Fibroblast of upper back skin (primary cell): Measurements from ENCODE around the gene EYS.
A peak's percentile ranks its signal among the peaks of the same experiment; 100 is the strongest.
"Not testable (repeated sequence)": the region's sequence is repeated elsewhere in the genome, so short reads cannot be mapped to it uniquely, and the experiment has no call there.

ENCODE experiments used
- DNase-seq: peaks from one replicate; pipeline ENCODE4 v3.0.0-alpha.2; 2013

EYS gene

DNA sequence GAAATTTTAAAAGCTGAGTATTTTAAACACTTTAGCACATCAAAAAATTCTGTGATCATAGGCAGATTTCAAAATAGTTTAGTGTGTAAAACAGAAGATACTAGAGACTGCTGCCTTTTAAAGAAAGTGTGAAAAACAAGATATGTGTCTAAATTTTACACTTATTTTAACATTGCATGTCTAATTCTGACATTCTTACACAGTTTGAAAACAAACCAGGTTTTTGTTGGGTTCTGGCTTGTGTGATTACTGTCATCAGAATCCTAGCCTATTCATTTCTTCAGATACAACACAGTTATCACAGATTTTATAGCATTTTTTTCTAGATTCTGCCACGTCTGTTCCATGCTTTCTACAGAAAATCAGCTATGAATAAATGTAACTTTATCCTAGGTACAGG lies 257.1 kb downstream of the EYS start:
- DNase-seq = no peak

DNA sequence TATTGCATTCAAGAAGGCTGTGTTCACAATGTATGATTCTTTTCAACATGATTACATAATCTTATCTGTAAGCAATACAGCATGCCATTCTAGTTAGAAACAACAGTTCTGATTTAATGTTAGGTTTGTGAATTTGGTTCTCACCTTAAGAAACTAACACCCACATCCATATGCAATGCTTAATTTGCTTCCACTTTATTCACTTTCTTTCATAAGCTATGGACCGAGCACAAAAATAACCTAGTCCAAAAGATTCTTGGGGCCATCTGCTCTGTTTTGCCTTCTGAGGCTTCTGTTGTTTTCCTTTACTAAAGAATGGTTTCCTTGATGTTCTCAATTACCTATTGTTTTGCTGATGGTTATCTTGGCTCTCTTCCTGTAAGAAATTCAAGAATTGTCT lies 258.2 kb downstream of the EYS start:
- no peak for DNase-seq

DNA sequence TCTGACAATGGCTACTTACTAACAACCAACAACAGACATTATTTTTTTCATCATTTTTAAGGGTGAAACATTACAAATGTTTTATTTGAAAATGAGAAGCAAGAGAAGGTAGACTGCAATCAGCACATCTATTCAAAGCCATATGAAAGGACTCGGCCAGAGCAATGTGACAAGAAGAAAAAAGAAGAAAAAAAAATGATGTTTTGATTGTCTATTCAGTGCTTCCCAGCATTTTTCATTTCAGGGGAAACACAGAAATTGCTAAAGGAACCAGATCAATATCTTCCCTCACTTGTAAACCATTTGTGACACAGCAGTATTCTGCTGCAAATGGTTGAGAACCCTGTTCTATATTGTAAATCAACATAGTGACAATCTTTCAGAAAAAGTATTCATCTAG lies 270.7 kb downstream of the EYS start:
- DNase-seq = no peak

DNA sequence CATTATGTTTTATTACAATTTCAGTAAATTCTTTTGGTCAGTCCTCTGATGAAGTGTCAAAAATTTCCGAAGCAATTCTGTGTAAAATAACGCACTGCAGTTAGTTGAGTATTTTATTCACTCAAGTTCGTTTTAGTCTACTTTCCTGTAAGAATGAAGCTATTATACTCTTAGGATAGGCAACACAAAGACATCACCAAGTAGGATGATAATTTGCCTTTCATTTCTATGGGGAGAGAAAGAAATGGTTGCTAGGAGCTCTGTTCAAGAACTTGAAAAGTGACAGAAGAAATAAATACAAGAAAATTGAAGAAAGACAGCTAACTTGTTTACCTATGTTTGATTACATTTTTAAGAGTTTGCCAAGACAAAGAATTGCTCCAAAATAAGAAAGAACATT lies 290.4 kb downstream of the EYS start:
- no peak for DNase-seq

DNA sequence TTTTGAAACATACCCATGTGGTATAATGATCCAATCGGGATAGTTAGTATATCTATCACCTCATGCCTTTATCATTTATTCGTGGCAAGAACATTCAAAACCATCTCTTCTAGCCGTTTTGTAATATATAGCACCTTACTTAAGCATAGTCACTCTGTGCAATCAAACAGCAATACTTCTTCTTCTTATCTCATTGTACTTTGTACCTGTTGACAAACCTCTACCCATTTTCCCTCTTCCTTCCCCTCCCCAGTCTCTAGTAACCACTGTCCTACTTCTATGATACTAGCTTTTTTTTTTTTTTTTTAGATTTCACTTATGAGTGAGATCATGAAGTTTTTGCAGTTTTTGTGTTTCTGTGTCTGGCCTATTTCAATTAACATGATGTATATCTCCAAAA lies 296.7 kb downstream of the EYS start:
- DNase-seq = no peak

DNA sequence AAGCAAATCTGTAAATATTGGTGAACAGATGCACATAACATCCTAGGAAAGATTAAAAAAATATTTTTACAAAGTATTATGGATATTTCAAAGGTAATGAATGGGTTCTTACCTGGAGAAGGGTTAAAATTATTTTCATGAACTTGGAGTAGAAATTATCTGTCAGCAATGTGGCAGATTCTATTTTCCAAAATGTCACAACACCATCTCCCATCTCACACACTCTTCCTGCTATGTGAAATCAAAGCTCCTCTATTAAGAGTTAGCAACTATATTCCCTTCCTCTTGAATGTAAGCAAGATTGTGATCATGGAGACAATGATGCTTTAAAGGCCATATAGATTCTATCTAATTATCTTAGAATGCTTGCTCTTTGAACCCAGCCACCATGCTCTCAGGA lies 304.5 kb downstream of the EYS start:
- DNase-seq = no peak

DNA sequence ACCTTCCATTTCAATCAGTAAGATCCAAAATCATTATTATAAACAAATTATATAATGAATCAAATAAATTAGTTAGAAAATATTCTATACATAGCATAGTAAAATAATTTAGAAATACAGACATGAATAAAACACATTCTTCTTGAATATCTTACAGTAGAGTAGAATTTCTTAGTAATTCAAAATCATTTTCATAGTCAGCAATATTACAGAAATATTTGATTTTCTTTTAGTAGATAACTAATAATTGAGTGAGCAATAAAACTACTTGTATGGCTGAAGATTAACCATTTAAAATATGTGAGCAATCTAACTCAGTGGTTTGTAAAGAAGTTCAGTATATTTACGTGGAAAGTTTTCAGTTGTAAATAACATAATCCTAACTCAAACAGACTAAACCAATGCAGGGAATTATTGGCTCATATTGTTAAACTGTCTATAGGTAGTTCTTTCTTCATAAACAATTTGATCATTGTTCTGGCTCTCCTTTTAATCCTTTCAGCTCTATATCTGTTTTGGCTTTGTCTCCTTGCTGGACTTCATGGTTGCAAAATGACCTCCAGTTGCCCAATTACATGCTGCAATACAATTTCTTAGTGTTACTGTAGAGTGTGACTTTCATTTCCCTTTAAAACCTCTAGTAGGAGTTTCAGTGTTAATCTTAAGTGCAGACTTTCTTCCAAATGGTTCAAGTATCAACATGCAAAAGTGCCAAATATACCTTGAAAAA lies 307.5 kb downstream of the EYS start:
- DNase-seq = no peak

DNA sequence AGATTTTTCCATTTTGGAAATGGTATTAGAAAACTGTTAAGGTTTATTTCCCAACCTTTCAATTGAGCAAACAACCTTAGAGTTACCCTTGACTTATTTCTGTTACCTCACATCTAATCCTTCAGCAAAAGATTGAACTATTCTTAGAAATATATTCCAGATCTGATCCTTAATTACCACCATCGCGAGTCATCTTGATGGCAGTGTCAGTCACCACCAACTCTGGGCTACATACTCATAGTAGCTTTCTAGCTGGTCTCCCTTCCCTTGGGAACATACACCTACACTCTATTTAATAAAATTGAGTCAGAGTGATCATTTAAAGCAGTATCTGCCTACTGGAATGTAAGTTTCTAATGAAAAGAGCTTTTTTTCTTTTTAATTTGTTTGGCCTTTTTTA lies 308.2 kb downstream of the EYS start:
- DNase-seq = no peak

DNA sequence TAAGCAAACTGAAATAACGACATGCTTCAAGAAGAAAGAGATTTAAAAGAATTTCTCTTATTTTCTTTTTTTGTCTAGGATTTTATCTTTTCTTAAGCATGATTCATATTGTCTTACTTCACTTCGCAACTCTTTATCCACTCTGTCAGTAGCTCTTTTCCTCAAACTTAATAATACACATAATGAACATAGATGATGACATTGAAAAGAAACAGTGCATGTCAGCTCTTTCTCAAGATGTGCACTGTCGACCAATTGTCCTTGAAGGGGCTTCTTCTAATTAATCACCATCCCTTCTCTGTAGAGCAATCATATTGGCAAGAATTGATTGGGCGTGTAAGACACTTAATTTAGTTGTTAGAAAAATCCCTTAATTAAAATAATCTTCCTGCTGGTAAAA lies 356.5 kb downstream of the EYS start:
- DNase-seq = no peak

DNA sequence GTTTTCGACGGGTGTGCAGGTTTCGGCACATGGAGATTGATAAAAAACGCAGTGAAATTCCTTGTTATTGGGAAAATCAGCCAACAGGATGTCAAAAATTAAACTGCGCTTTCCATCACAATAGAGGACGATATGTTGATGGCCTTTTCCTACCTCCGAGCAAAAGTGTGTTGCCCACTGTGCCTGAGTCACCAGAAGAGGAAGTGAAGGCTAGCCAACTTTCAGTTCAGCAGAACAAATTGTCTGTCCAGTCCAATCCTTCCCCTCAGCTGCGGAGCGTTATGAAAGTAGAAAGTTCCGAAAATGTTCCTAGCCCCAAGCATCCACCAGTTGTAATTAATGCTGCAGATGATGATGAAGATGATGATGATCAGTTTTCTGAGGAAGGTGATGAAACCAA lies 404.4 kb downstream of the EYS start:
- DNase-seq = not testable (repeated sequence)

DNA sequence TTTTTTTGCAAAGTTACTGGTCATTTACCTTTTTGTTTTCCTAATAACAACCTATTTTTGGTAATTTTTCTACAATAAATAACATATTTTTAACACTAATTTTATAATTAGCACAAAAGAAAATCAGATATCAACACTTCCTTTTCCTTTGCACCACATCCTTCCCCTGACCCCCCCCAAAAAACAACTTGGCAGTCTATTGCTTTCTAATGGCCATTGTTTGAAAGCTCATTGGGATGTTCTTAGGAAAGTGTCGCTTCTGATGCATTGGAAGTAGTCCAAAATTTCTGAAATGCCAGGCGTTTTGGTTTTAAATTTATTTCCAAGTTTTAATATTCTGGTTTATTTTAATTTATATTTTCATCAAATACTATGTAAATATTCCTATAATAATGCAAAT lies 407.8 kb downstream of the EYS start:
- no peak for DNase-seq

DNA sequence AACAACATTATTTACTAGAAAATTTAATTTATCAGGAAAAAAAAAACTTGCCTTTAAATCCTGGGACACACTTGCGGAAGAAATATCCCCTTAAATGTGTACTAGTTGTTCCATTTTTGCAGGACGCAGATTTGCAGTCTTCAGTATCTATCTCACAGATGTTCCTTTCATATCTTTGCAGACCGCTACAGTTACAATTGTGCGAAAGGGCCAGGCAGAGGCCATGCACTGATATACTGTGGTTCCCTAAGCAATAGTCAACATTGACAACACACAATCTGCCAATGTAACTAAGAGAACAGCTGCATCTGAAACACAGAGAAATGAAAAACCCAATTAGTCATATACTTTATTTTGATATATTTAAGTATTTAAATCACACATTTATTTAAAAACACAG lies 411.2 kb downstream of the EYS start:
- no peak for DNase-seq

DNA sequence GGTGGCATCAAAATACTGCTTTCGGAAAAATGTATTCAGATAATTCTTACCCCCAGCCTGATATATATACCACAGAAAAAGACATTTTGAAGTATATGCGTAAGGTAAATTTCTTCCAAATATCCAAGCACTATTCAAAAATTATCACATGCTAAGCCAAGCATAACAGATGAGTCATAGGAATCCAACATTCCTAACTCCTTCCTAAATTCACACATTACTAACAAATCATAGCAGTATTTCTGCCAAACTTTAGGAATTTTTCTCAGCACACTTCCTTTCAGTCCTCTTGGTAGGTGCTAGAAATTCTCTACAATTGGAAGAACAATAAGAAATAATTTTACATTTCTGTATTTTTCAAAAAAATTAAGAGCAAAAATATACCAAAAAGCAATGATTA lies 417.5 kb downstream of the EYS start:
- DNase-seq = peak; percentile 24

DNA sequence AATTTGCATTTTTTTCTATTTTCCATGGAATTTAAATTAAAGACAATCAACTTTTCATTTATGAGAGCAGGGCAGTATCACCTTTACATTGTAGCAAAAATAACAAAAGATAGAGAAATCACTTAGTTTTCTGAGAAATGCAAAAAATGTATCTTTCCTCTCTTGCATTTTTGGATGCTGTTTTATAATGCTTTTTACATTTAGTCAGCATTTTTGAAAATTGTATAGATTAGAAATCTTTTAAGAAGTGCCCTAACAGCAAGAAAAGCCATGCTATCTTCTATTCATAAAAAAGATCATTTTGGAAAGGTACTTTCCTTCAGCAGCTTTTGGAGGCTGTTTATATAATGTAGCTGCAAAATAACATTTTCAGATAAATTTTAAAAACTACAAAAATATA lies 421.8 kb downstream of the EYS start:
- no peak for DNase-seq

DNA sequence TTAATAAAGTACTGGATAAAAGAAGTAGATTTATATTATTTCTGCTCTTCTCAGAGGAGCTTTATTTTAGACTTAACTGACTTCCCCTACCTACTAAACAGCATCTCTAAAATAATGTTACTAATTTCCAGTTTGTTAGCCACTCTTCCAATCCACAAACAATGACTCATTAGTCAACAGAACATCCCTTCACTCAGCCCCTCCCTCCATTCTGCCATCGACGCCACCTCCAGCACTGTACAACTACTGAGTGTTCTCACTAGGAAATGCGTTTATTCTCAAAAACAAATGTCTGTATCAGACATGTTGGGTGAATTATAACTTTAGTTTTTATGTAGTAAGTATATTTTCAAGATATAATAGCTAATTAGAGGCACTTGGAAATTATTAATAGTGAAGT lies 427.0 kb downstream of the EYS start:
- no peak for DNase-seq

DNA sequence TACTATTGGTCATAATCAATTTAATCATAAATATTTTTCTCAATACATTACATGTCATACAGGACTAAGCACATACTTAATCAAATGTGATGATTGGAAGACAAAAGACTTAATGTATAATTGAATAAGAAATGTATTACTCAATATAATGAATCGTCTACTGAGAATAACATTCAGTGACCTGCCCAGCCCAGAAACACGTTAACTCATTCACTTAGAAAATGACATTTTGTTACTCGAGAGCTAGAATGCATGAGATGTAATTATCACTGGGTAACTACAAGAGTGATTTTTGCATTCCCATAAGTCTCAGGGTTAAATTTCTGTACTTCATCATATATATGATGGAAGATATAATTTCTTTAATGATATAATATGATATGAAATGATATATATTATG lies 444.8 kb downstream of the EYS start:
- DNase-seq = no peak

DNA sequence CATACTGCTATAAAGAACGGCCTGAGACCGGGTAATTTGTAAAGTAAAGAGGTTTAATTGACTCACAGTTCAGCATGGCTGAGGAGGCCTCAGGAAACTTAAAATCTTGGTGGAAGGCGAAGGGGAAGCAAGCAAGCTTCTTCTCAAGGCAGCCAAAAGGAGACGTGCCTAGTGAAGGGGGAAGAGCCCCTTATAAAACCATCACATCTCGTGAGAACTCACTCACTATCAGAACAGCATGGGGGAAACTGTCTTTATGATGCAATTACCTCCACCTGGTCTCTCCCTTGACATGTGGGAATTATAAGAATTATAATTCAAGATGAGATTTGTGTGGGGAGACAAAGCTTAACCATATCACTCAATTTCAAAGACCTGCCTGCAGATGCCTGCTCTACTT lies 447.0 kb downstream of the EYS start:
- DNase-seq = no peak

DNA sequence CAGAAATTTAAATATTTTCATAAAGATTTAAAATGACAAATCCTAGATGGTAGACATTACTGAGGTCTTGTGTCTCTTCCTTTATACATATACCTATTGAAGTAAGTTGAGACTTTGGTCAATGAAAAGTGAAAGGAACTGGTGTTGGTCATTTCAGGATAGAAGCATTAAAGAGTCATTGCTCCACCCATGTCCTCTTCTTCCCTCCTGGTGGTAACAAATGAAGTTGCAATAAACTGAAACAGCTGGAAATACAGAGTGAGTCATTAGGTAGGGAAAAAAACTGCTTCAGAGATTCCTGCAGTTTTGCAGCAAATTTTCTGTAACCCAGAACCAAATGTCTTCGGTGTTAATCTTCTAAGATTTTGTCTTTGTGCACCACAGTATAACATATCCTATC lies 448.0 kb downstream of the EYS start:
- peak; percentile 14 for DNase-seq

DNA sequence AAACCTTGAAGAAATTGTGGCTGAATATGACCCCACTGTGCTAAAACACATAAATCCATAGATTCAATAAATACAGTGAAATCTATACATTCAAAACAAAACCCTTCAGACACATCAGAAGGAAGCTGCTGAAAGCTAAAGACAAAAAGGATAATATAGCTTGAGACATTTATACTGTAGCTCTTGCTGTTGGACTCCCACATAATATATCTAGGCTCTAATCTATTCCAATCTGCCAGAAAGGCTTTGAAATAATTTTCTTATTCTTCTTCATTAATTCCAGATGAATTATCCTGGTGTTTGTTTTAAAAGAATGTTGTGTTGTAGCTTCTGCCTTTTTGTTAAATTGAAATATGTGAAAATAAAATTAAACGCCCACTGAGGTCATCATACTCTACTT lies 454.0 kb downstream of the EYS start:
- no peak for DNase-seq

DNA sequence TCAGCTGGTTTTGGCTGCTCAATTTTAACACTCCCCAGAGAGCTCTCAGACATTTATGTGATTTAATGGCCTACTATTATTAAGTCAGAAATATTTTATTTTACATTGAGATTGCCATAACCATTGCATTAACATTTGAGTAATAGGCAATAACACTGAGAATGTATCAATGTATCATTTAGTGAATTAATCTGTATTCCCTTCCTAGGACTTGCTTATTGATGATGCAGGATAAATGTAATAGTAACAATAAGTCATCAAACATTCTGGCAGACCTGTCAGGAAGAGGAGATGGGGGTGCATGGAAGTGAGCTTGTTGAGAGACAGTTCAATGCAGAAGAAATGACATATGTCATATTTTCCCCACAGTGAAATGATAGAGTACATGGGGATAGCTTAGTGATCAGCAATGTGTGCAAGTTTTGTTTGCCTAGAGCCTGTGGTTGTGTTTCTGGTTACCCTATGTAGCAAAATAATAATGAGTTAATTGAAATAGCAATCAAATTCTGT lies 458.9 kb downstream of the EYS start:
- no peak for DNase-seq

DNA sequence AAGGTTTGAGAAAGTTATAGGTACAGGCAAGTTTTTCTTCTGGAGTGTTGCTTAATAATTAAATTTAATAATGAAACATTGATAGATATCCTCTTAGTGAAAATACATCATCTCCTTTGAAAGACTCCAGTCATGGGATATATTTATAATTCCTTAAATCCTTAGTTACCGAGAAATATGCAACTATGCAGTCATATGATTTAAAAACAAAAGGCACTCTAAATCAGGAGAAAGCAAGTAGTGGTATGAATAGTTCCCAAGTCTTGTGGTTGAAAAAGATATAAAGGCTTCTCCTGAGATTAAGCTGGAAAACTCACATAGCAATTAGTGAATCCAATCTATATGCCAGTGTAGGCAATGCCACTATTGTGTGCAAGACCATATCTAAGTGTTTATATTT lies 475.4 kb downstream of the EYS start:
- DNase-seq = no peak

DNA sequence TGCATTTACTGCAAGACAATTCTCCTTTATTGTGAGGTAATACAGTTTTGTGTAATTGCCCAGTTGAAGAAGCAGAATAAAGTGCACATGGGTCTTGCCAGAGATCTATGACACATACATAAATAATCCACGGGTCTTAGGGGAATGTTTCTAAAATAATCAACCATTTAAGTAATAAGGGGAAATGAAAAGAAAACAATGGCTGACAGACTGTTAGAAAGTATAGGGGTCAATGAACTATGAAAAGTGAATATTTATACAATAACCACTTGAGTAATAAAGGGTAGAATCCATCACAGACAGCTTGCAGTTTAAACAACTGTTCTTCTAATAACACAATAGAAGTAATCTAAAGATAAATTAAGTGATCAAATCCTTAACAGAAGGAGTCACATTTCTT lies 477.2 kb downstream of the EYS start:
- DNase-seq = no peak

DNA sequence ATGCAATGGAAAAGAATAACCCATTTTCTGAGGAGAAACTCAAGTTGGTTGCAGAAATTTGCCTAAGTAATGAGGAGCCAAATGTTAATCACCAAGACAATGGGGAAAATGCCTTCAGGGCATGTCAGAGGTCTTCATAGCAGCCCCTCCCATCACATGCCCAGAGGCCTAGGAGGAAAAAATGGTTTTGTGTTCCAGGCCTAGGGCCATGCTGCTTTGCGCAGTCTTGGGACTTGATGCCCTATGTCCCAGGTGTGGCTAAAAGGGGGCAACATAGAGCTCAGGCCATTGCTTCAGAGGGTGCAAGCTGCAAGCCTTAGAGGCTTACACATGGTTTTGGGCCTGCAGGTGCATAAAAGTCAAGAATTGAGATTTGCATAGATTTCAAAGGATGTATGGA lies 485.9 kb downstream of the EYS start:
- no peak for DNase-seq

DNA sequence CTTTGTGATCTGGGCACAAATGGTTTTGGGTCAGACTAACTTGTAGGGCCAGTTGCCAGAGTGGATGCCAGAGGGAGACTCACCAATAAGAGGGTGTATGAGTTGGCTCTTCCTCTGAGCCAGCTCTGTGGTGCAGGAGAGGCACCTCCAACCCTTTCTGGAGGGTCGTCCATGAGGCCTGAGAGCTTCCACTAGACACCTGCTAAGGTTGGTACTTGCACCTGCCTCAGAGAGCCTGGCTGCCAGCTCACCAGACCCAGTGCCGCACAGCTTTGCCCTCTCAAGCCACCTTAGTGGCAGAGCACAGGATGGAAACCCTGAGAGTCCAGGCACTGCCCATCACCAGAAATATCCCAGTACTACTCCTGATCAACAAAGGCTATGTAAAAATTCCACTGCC lies 504.3 kb downstream of the EYS start:
- no peak for DNase-seq

DNA sequence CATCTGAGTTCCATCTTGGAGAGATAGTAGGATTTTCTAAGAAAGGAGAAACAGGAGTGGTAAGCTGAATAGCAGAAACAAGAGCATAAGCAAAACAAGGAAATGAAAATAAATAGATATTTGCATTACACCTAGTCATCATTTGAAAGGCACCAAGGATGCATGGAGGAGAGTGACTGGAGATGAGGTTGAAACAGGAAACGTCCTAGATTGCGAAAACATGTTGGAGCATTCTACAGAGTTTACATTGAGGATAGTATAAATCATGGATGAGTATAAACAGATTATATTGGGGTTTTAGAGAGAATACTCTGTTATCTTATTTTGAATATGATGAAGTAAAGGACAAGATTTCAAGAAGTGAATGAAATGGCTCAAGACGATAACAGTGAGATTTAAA lies 507.3 kb downstream of the EYS start:
- no peak for DNase-seq

DNA sequence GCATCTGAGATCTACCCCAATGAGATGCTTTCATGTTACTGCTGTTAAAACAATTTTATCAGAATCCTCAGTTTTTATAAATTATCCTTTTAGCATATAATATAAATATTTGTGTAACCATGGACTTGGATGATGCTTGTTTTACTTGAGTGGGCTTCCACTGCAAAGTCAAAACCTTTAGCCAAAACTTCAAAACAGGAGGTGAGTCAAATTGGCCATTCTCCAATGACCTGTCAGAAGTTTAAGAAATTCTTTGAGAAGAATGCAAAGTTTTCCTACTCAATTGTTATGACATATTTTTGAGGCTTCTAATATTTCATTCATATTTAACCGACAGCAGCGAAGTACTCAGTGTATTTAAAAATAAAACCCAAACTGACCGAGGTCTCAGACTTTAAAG lies 507.9 kb downstream of the EYS start:
- DNase-seq = no peak
